SK-N-SH treated with all-trans-retinoic acid at 6 μM for 48 hours (cell line): ENCODE results near the gene USP49.

Experiments used
- ATAC-seq: fragments of 200-7000 bp; cut with Tn5 transposase; 3 replicates; pipeline ENCODE4 v1.9.1; 2020; ENCODE audit warnings: mild to moderate bottlenecking, moderate library complexity
- BACH2 ChIP-seq: fragments of 250-450 bp; sonication (Bioruptor Pico); IDR thresholded peaks from 2 replicates; pipeline ENCODE4 v1.9.0; 2021; ENCODE audit warnings: mild to moderate bottlenecking, borderline replicate concordance
- CSDC2 ChIP-seq: fragments of 250-450 bp; sonication (Bioruptor Pico); IDR thresholded peaks from 2 replicates; pipeline ENCODE4 v1.5.0; 2020; ENCODE audit warnings: mild to moderate bottlenecking, moderate library complexity
- ESRRG ChIP-seq: fragments of 250-450 bp; sonication (Bioruptor Pico); IDR thresholded peaks from 2 replicates; pipeline ENCODE4 v1.6.1; 2021; ENCODE audit warnings: mild to moderate bottlenecking
- GLIS3 ChIP-seq: fragments of 250-450 bp; sonication (Bioruptor Pico); IDR thresholded peaks from 2 replicates; pipeline ENCODE4 v1.5.0; 2020; ENCODE audit warnings: mild to moderate bottlenecking, moderate library complexity
- OSR1 ChIP-seq: fragments of 250-450 bp; sonication (Bioruptor Pico); IDR thresholded peaks from 2 replicates; pipeline ENCODE4 v1.8.0; 2022; ENCODE audit warnings: moderate library complexity, mild to moderate bottlenecking, inconsistent platforms
- PPARA ChIP-seq: fragments of 250-450 bp; sonication (Bioruptor Pico); IDR thresholded peaks from 2 replicates; pipeline ENCODE4 v1.5.0; 2020; ENCODE audit warnings: mild to moderate bottlenecking, borderline replicate concordance
- RARB ChIP-seq: fragments of 250-450 bp; sonication (Bioruptor Pico); IDR thresholded peaks from 2 replicates; pipeline ENCODE4 v1.8.0; 2021; ENCODE audit warnings: mild to moderate bottlenecking, moderate library complexity
- SNAI2 ChIP-seq: fragments of 250-450 bp; sonication (Bioruptor Pico); IDR thresholded peaks from 2 replicates; pipeline ENCODE4 v1.5.0; 2020; ENCODE audit warnings: mild to moderate bottlenecking, moderate library complexity
- TCF4 ChIP-seq: fragments of 250-450 bp; sonication (Bioruptor Pico); IDR thresholded peaks from 2 replicates; pipeline ENCODE4 v1.8.0; 2021; ENCODE audit warnings: mild to moderate bottlenecking, moderate library complexity, borderline replicate concordance
- TSHZ2 ChIP-seq: fragments of 250-450 bp; sonication (Bioruptor Pico); IDR thresholded peaks from 2 replicates; pipeline ENCODE4 v1.5.0; 2020; ENCODE audit warnings: mild to moderate bottlenecking, moderate library complexity
- ZC3H10 ChIP-seq: fragments of 250-450 bp; sonication (Bioruptor Pico); IDR thresholded peaks from 2 replicates; pipeline ENCODE4 v1.5.1; 2021; ENCODE audit warnings: mild to moderate bottlenecking, moderate library complexity
- ZFP3 ChIP-seq: fragments of 250-450 bp; sonication (Bioruptor Pico); IDR thresholded peaks from 2 replicates; pipeline ENCODE4 v1.5.0; 2020; ENCODE audit warnings: mild to moderate bottlenecking, moderate library complexity
- ZFP30 ChIP-seq: fragments of 450-650 bp; formaldehyde crosslinking; IDR thresholded peaks from 2 replicates; pipeline ENCODE4 v1.5.0; 2022; ENCODE audit warnings: mild to moderate bottlenecking, moderate library complexity
- ZNF70 ChIP-seq: fragments of 450-650 bp; formaldehyde crosslinking; IDR thresholded peaks from 2 replicates; pipeline ENCODE4 v1.5.0; 2020; ENCODE audit warnings: mild to moderate bottlenecking, moderate library complexity
- TF ChIP-seq, protein P1 (sequence below): fragments of 250-450 bp; sonication (Bioruptor Pico); IDR thresholded peaks from 2 replicates; pipeline ENCODE4 v1.8.0; 2021; ENCODE audit warnings: low read depth, mild to moderate bottlenecking, moderate library complexity, borderline replicate concordance
- TF ChIP-seq, protein P2 (sequence below): fragments of 250-450 bp; sonication (Bioruptor Pico); IDR thresholded peaks from 2 replicates; pipeline ENCODE4 v1.5.1; 2020; ENCODE audit warnings: low read depth, mild to moderate bottlenecking, moderate library complexity
- TF ChIP-seq, protein P3 (sequence below): fragments of 250-450 bp; sonication (Bioruptor Pico); IDR thresholded peaks from 2 replicates; pipeline ENCODE4 v1.5.1; 2021; ENCODE audit warnings: mild to moderate bottlenecking, moderate library complexity
- TF ChIP-seq, protein P4 (sequence below): fragments of 250-450 bp; sonication (Bioruptor Pico); IDR thresholded peaks from 2 replicates; pipeline ENCODE4 v1.8.0; 2020; ENCODE audit warnings: mild to moderate bottlenecking, moderate library complexity, borderline replicate concordance

The USP49 gene

DNA sequence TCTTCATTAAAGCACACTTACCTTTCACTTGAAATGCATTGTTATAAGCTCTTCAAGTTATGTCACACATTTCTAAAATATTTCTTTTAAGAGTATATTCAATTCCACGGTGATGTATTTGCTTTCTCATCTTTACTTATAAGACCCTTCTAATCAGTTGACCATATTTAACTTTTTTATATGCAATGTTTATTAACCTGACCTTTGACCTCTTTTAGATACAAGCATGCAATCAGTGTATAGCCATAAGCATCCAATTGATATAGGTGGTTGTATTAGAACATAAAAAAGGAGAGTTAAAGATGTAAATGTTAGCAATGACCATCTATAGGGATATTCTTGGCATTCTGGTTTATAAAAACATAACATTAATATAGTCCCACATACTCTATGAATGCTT lies 9.2 kb downstream of the USP49 start (continued):
- no peak for TF ChIP-seq TSHZ2 (CRISPR knock-in tag)
- TF ChIP-seq, protein P1, sequence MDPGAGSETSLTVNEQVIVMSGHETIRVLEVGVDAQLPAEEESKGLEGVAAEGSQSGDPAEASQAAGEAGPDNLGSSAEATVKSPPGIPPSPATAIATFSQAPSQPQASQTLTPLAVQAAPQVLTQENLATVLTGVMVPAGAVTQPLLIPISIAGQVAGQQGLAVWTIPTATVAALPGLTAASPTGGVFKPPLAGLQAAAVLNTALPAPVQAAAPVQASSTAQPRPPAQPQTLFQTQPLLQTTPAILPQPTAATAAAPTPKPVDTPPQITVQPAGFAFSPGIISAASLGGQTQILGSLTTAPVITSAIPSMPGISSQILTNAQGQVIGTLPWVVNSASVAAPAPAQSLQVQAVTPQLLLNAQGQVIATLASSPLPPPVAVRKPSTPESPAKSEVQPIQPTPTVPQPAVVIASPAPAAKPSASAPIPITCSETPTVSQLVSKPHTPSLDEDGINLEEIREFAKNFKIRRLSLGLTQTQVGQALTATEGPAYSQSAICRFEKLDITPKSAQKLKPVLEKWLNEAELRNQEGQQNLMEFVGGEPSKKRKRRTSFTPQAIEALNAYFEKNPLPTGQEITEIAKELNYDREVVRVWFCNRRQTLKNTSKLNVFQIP, result no peak
- TF ChIP-seq ZC3H10, result no peak
- no peak for TF ChIP-seq BACH2
- no peak for TF ChIP-seq GLIS3 (CRISPR knock-in tag)

- TF ChIP-seq TCF4 (CRISPR knock-in tag), result no peak
- no peak for TF ChIP-seq ZNF70 (CRISPR knock-in tag)
- no peak for TF ChIP-seq ZFP3 (CRISPR knock-in tag)
- TF ChIP-seq, protein P1, result no peak
- TF ChIP-seq RARB (CRISPR knock-in tag), result no peak
- TF ChIP-seq, protein P2, sequence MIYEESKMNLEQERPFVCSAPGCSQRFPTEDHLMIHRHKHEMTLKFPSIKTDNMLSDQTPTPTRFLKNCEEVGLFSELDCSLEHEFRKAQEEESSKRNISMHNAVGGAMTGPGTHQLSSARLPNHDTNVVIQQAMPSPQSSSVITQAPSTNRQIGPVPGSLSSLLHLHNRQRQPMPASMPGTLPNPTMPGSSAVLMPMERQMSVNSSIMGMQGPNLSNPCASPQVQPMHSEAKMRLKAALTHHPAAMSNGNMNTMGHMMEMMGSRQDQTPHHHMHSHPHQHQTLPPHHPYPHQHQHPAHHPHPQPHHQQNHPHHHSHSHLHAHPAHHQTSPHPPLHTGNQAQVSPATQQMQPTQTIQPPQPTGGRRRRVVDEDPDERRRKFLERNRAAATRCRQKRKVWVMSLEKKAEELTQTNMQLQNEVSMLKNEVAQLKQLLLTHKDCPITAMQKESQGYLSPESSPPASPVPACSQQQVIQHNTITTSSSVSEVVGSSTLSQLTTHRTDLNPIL (CRISPR knock-in tag), result no peak
- no peak for TF ChIP-seq SNAI2
- TF ChIP-seq, protein P3, sequence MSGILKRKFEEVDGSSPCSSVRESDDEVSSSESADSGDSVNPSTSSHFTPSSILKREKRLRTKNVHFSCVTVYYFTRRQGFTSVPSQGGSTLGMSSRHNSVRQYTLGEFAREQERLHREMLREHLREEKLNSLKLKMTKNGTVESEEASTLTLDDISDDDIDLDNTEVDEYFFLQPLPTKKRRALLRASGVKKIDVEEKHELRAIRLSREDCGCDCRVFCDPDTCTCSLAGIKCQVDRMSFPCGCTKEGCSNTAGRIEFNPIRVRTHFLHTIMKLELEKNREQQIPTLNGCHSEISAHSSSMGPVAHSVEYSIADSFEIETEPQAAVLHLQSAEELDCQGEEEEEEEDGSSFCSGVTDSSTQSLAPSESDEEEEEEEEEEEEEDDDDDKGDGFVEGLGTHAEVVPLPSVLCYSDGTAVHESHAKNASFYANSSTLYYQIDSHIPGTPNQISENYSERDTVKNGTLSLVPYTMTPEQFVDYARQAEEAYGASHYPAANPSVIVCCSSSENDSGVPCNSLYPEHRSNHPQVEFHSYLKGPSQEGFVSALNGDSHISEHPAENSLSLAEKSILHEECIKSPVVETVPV (CRISPR knock-in tag), result no peak
- no peak for TF ChIP-seq CSDC2 (CRISPR knock-in tag)
- no peak for ATAC-seq
These were observed 10.2 kb downstream of the USP49 start for GRCh38 chr6:41884957-41885356.

DNA sequence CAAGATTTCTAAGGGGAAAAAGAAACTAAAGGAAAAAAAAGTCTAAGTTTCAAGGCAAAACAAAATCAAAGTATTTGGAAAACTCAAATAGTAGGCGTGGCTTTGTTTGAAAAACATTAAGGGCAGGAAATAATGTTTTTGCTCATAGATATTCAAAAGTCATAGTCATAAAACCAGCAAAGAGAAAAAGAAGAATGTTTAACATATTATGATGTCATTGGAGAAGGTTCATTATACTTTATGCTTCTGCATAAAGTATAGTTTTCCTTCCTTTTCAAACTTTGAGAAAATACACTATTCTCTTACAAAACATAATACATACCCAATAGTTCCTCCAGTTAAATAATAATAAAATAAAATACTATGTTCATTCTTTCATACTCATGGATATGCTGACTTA lies 13.7 kb downstream of the USP49 start:
- no peak for ATAC-seq
- TF ChIP-seq OSR1 (CRISPR knock-in tag), result no peak
- TF ChIP-seq SNAI2, result no peak
- TF ChIP-seq TSHZ2 (CRISPR knock-in tag), result no peak

DNA sequence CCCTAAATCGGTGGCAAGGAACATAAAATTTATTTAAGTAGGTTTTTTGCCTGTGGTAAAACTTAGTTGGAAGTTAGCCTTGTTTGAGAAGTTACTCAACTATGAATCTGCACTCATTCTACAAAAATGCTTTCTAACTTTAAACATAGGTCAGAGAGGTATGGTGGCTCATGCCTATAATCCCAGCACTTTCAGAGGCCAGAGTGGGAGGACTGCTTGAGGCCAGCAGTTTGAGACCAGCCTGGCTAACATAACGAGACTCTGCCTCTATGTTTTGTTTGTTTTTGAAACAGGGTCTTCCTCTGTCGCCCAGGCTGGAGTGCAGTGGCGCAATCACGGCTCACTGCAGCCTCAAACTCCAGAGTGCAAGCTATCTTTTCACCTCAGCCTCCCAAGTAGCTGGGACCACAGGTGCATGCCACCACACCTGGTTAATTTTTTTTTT lies 16.2 kb downstream of the USP49 start:
- ATAC-seq, result no peak

More for the DNA sequence above, 16.2 kb downstream of the USP49 start:
- TF ChIP-seq TCF4 (CRISPR knock-in tag) (no peak), BACH2 (no peak), ZC3H10 (no peak), CSDC2 (CRISPR knock-in tag) (no peak), PPARA (CRISPR knock-in tag) (no peak), ESRRG (no peak), ZNF70 (CRISPR knock-in tag) (no peak), ZFP30 (CRISPR knock-in tag) (no peak)
- TF ChIP-seq, protein P1, result no peak
- TF ChIP-seq, protein P4, sequence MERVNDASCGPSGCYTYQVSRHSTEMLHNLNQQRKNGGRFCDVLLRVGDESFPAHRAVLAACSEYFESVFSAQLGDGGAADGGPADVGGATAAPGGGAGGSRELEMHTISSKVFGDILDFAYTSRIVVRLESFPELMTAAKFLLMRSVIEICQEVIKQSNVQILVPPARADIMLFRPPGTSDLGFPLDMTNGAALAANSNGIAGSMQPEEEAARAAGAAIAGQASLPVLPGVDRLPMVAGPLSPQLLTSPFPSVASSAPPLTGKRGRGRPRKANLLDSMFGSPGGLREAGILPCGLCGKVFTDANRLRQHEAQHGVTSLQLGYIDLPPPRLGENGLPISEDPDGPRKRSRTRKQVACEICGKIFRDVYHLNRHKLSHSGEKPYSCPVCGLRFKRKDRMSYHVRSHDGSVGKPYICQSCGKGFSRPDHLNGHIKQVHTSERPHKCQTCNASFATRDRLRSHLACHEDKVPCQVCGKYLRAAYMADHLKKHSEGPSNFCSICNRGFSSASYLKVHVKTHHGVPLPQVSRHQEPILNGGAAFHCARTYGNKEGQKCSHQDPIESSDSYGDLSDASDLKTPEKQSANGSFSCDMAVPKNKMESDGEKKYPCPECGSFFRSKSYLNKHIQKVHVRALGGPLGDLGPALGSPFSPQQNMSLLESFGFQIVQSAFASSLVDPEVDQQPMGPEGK (CRISPR knock-in tag), result no peak
- TF ChIP-seq, all 23 proteins: peak for 0
